Astrocyte of the cerebellum (primary cell): ENCODE measurements around the gene F3.

Experiments used
- DNase-seq: peaks from one replicate; pipeline ENCODE4 v3.0.0-alpha.2; 2011; ENCODE audit warnings: low read depth
- H3K4me3 ChIP-seq: 2 replicates; pipeline ENCODE4 v1.5.1; 2011; ENCODE audit warnings: mild to moderate bottlenecking, low read depth, low read length, moderate library complexity
- CTCF ChIP-seq: IDR thresholded peaks from 2 replicates; pipeline ENCODE4 v1.5.1; 2012; ENCODE audit warnings: low read length, low read depth, moderate library complexity, mild to moderate bottlenecking; ENCODE audit errors: missing control alignments
- in situ Hi-C: cut with HindIII; loops from 2 replicates; pipeline ENCODE4 v1.10.0; 2017; ENCODE audit warnings: low sequenced_read_pairs

Gene F3

GRCh38 chr1:94551449-94551848 is 9.9 kb upstream of the F3 start:
- no peak for DNase-seq
- no peak overlapping the region for H3K4me3 ChIP-seq
- in situ Hi-C loops = no loop called here
- no peak for TF ChIP-seq CTCF

- no peak for TF ChIP-seq CTCF
- no peak for DNase-seq
- in situ Hi-C loops = no loop called here
- H3K4me3 ChIP-seq = no peak overlapping the region
Measured at GRCh38 chr1:94550800-94551241, 9.3 kb upstream of the F3 start.

- TF ChIP-seq CTCF = no peak
- DNase-seq = no peak
- no peak overlapping the region for H3K4me3 ChIP-seq
- in situ Hi-C loops = no loop called here
Measured at GRCh38 chr1:94550396-94550795, 8.8 kb upstream of the F3 start.

- no peak for TF ChIP-seq CTCF
- no peak overlapping the region for H3K4me3 ChIP-seq
- DNase-seq = no peak
- in situ Hi-C loops = loop anchor here (5.0 to 25.0 kb wide), 3 partner anchors 48 to 238 kb away; no protein-coding TSS in a partner anchor
Measured at GRCh38 chr1:94549706-94550105, 8.1 kb upstream of the F3 start.

- in situ Hi-C loops = loop anchor here (5.0 to 25.0 kb wide), 3 partner anchors 52 to 242 kb away; no protein-coding TSS in a partner anchor
- H3K4me3 ChIP-seq = no peak overlapping the region
- peak; percentile 18 for TF ChIP-seq CTCF
- DNase-seq = no peak
Measured at GRCh38 chr1:94544706-94545490, 3.3 kb upstream of the F3 start.

GRCh38 chr1:94543893-94544635 is 2.5 kb upstream of the F3 start:
- no peak overlapping the region for H3K4me3 ChIP-seq
- TF ChIP-seq CTCF = no peak
- in situ Hi-C loops = loop anchor here (25.0 kb wide), 1 partner anchor 243 kb away; no protein-coding TSS in a partner anchor
- no peak for DNase-seq
